Natural killer cell treated with Interleukin-12 subunit alpha and Interleukin-12 subunit beta and Interleukin-15 and Interleukin-18, amount 100 ng/mL, for 72 hours (primary cell): ENCODE measurements around the gene PRR33. TPM values are rescaled to one million over a fixed set of nuclear protein-coding genes. Genes with fewer than 3 reads are reported as not detected.

ENCODE experiments used
- ATAC-seq, 2 donors: fragments of 150-1000 bp; cut with Tn5 transposase in 1 of 2; sonication (Bioruptor Pico), chemical (Tn5 transposase) in 1 of 2; 2 replicates each; pipeline ENCODE4 v1.10.0; 2021
- DNase-seq: peaks from one replicate; pipeline ENCODE4 v3.0.0; 2022; ENCODE audit warnings: low spot score
- H3K27ac Mint-ChIP-seq, 2 donors: 1 replicate in 1 of 2; 2 replicates in 1 of 2; pipeline ENCODE4 v1.8.0; 2022; ENCODE audit warnings: mixed read lengths in 2 of 2, mild to moderate bottlenecking in 1 of 2, moderate library complexity in 1 of 2
- H3K27me3 Mint-ChIP-seq, 2 donors: 1 replicate in 1 of 2; 2 replicates in 1 of 2; pipeline ENCODE4 v1.8.0; 2022; ENCODE audit warnings: mixed read lengths in 2 of 2
- H3K36me3 Mint-ChIP-seq: one replicate; pipeline ENCODE4 v1.8.0; 2022; ENCODE audit warnings: mixed read lengths
- H3K4me1 Mint-ChIP-seq, 2 donors: 1 replicate in 1 of 2; 2 replicates in 1 of 2; pipeline ENCODE4 v1.8.0; 2022; ENCODE audit warnings: low read depth in 2 of 2, mixed read lengths in 2 of 2, mild to moderate bottlenecking in 1 of 2
- H3K4me3 Mint-ChIP-seq: one replicate; pipeline ENCODE4 v1.8.0; 2022; ENCODE audit warnings: mixed read lengths
- H3K9me3 Mint-ChIP-seq: 2 replicates; pipeline ENCODE4 v1.8.0; 2022; ENCODE audit warnings: mixed read lengths
- total RNA-seq, 2 donors: library from RNA; stranded (reverse); gene quantifications; one replicate each; pipeline ENCODE4 v1.2.3, GENCODE V29; 2022

The PRR33 gene
- total RNA-seq, 2 donors from 2014 or later: not detected

GRCh38 chr11:1857064-1857463 lies 34.6 kb downstream of the PRR33 start:
- Mint-ChIP-seq H3K4me3 (no peak overlapping the region), H3K27ac (no peak overlapping the region), H3K27me3 (no peaks in the 10 kb centered on the region), H3K9me3 (no peaks in the 10 kb centered on the region), H3K36me3 (no peaks in the 10 kb centered on the region), H3K4me1 (peaks cover 11 to 24% of the 10 kb centered on the region in 2 donors)
- no peak for ATAC-seq
- DNase-seq: no peak

DNA sequence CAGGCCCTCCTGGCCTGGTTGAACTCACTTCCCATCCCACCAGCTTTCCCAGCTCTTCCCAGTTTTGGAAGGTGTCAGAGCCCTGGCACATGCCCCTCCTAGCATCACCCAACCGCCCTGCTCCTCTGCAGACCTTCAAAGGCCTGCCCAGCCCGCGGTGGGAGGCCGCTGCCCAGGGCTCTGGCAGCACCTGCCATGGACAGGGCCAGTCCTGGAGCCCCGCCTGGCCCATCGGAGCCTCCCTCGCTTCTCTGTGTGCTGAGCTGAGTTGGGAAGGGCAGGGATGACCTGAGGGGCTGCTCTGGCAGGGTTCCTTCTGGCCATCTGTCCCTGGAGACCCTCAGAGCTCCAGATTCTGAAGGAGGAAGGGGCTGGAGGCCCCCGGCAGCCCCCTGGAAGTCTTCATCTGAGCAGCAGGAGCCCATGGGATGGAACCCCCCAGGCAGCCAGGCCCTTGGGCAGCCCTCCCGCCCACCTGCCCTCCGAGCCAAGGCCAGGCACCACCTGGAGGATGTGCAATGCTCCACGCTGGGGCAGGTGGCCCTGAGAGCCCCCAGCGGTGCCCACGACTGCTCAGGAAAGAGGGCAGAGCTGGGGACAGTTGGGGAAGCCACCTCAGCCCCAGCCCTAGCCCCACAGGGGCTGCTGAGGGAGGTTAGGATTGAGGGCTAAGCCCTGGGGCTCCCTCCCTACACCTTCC lies 35.2 kb downstream of the PRR33 start:
- H3K36me3 Mint-ChIP-seq: no peaks in the 10 kb centered on the region
- DNase-seq: no peak
- ATAC-seq: no peak
- H3K27me3 Mint-ChIP-seq: no peaks in the 10 kb centered on the region
- no peaks in the 10 kb centered on the region for H3K9me3 Mint-ChIP-seq
- peaks cover 14 to 27% of the 10 kb centered on the region in 2 donors for H3K4me1 Mint-ChIP-seq
- peak overlapping the region; percentile 22 for H3K4me3 Mint-ChIP-seq
- peak overlapping the region; percentile 91 to 99 for H3K27ac Mint-ChIP-seq

DNA sequence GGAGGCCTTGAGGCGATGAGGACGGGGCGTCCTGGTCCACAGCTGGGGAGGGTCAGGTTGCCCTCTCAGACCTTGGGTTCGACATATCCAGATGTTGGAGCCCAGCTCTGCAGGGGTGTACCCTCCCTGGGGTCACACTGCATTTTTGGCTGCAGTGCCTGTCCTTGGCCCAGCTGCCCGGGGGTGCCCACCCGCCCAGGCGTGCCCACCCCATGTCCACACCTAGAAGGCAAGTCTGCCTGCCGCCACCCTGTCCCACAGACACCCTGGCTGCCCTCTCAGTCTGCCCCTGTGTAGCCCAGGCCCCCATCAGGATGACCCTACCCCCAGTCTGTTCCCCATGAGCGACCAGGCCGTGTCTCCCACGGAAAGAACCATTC lies 35.8 kb downstream of the PRR33 start:
- H3K27ac Mint-ChIP-seq: peak overlapping the region; percentile 91 to 99
- ATAC-seq: no peak
- no peak for DNase-seq
- peaks cover 17 to 32% of the 10 kb centered on the region in 2 donors for H3K4me1 Mint-ChIP-seq
- peak overlapping the region; percentile 22 for H3K4me3 Mint-ChIP-seq
- H3K27me3 Mint-ChIP-seq: no peaks in the 10 kb centered on the region
- no peaks in the 10 kb centered on the region for H3K9me3 Mint-ChIP-seq
- no peaks in the 10 kb centered on the region for H3K36me3 Mint-ChIP-seq

GRCh38 chr11:1854949-1855885 lies 36.5 kb downstream of the PRR33 start:
- Mint-ChIP-seq H3K4me3 (peak overlapping the region; percentile 93), H3K27me3 (no peaks in the 10 kb centered on the region), H3K9me3 (no peaks in the 10 kb centered on the region), H3K4me1 (peaks cover 23 to 36% of the 10 kb centered on the region in 2 donors), H3K36me3 (no peaks in the 10 kb centered on the region), H3K27ac (peak overlapping the region; percentile 91 to 99)
- peak; percentile 51 to 78 for ATAC-seq
- peak; percentile 83 for DNase-seq

DNA sequence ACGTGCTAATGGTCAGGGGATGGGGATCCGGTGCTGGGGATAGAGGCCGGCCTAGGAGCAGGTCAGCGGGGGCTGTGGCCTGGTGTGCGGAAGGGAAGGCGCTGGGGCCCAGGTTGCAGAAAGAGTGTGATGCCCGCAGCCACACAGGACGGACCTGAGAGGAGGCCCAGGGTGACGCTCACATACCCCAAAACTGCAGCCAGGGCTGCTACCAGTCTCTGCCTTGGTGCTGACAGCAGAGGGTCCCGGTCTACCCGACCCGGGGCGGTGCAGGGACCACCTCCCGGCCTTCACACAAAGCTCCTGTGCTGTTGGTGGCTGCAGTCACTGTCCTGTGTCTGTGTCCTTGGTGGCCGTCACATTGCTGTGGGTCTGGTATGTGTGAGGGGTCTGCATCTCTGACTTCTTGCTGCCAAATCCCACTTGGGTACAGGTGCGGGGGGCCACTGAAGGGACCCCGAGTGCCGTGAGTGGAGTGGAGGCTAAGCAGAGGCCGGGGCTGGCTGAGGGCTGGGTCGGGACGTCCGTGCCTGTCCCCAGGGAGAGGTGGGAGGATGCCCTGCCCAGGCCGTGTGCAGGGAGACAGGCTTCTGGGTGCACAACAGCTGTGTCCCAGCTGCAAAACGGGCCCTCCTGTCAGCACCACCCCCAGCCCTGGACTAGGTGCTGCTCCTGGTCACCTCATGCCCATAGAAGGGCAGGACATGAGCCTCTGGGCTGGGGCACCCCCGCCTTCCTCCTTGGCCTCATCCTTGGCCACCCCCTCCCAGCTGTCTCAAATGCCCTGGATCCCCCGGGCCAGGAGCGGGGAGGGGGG lies 37.4 kb downstream of the PRR33 start:
- peak overlapping the region; percentile 93 for H3K4me3 Mint-ChIP-seq
- no peaks in the 10 kb centered on the region for H3K36me3 Mint-ChIP-seq
- H3K9me3 Mint-ChIP-seq: no peaks in the 10 kb centered on the region
- H3K4me1 Mint-ChIP-seq: peaks cover 29 to 38% of the 10 kb centered on the region in 2 donors
- peak overlapping the region; percentile 91 to 99 for H3K27ac Mint-ChIP-seq
- ATAC-seq (peak in 1 of 2 donors; percentile 8), DNase-seq (no peak)
- no peaks in the 10 kb centered on the region for H3K27me3 Mint-ChIP-seq

DNA sequence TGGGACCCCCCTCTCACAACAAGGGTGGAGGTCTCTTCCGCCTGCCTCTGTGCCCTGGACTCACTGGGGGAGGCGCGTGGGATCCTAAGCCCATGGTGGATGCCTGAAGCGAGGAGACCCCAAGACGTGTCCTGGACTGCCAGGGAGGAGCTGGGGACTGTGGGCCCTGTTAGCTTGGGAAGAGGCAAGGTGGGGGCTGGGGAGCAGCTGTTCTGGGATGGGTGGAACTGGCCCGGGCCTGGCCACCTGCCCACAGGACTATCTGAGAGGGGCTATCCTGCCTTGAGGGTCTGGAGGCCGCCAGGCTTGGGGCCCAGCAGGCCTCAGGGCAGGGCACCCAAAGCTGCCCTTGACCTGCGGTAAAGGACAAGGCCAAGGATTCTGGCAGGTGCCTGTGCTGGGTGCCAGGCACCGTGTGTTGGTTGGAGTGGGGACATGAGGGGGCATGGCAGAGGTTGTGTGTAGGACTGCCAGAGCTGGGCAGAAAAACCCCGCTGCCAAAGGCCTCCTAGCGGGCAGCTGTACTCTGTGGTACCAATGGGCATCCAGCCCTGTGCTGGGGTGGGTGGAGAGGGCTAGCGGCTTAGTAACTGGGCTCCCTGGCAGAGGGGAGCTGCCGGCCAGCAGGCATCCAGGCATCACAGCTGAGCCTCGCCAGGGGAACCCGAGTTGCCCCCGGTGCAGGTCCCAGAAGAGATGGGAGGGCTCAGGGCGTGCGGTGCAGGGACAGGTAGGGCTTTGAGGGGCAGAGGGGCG lies 38.1 kb downstream of the PRR33 start:
- DNase-seq (no peak), ATAC-seq (peak in 1 of 2 donors; percentile 4)
- Mint-ChIP-seq H3K4me1 (peaks cover 36 to 44% of the 10 kb centered on the region in 2 donors), H3K4me3 (peak overlapping the region; percentile 93), H3K9me3 (no peaks in the 10 kb centered on the region), H3K27ac (peak overlapping the region; percentile 91 to 99), H3K36me3 (no peaks in the 10 kb centered on the region), H3K27me3 (no peaks in the 10 kb centered on the region)

DNA sequence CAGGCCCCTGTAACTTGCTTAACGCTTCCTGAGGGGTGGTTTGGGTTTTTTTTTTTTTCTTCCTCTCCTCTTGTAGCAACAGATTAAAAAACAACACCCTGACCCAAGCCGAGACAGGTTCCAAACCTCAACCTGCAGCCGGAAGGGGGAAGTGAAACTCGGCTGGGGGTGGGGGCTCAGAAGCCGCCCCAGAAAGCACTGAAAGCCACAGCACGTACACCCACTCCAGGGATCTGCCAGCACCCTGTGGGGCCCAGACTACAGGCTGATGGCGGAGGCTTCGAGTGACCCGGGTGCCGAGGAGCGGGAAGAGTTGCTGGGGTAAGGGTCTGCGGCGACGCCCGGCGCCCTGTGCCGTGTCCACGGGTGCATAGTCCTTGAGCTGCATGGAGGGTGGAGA lies 38.8 kb downstream of the PRR33 start, which contains the start of gene LSP1:
Gene LSP1 (plus strand): TSS at position 208 of the 400 bp plus-strand sequence. CDS start 61 bp downstream, at position 269.
- DNase-seq: peak; percentile 91
- Mint-ChIP-seq H3K27me3 (no peaks in the 10 kb centered on the region), H3K36me3 (no peaks in the 10 kb centered on the region), H3K27ac (peak within 1 kb of the TSS; percentile 91 to 99), H3K9me3 (no peaks in the 10 kb centered on the region), H3K4me1 (peaks cover 39 to 44% of the 10 kb centered on the region in 2 donors), H3K4me3 (peak within 1 kb of the TSS; percentile 93)
- peak; percentile 78 to 82 for ATAC-seq

GRCh38 chr11:1852271-1852876 lies 39.3 kb downstream of the PRR33 start:
- no peak for DNase-seq
- H3K4me1 Mint-ChIP-seq: peaks cover 44% of the 10 kb centered on the region in 2 donors
- H3K36me3 Mint-ChIP-seq: no peaks in the 10 kb centered on the region
- no peaks in the 10 kb centered on the region for H3K27me3 Mint-ChIP-seq
- no peak for ATAC-seq
- H3K9me3 Mint-ChIP-seq: no peaks in the 10 kb centered on the region
- H3K4me3 Mint-ChIP-seq: peak overlapping the region; percentile 93
- peak overlapping the region; percentile 91 to 99 for H3K27ac Mint-ChIP-seq

DNA sequence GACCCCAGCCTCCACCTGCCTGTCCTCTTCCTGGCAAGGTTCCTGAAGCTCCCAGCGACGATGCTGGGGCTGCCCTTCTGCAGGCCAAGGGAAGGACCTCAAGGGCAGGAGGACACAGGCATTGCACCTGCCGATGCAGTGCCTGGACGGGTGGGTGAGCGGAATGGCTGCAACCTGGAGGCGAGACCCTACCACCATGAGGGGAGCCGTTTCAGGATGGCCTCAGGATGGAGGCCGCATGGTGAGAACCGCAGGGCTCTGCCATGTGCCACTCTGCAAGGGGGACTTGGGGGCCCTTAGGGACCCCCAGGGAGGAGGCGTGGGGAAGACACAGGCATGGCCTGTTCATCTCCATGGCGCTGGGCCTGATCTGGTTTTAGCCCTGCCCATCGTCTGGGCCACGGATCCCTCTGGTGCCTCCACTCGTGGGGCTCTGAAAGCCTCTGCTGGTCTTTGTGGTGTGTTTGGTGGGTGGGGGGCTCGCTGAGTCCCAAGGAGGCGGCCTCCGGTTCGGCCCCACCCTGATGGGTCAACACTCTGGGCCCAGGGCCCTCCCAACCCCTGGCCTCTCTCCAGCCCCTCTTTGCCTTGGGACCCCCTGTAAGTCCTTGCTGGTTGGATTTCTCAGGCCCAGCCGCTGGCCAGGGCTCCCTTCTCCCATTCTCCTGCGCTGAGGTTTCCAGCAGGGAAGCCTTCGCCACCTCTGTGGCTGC lies 40.1 kb downstream of the PRR33 start:
- H3K9me3 Mint-ChIP-seq: no peaks in the 10 kb centered on the region
- H3K4me3 Mint-ChIP-seq: peak overlapping the region; percentile 93
- peak overlapping the region; percentile 91 to 99 for H3K27ac Mint-ChIP-seq
- H3K4me1 Mint-ChIP-seq: peaks cover 44 to 47% of the 10 kb centered on the region in 2 donors
- H3K27me3 Mint-ChIP-seq: no peaks in the 10 kb centered on the region
- DNase-seq: no peak
- H3K36me3 Mint-ChIP-seq: no peaks in the 10 kb centered on the region
- ATAC-seq: no peak

DNA sequence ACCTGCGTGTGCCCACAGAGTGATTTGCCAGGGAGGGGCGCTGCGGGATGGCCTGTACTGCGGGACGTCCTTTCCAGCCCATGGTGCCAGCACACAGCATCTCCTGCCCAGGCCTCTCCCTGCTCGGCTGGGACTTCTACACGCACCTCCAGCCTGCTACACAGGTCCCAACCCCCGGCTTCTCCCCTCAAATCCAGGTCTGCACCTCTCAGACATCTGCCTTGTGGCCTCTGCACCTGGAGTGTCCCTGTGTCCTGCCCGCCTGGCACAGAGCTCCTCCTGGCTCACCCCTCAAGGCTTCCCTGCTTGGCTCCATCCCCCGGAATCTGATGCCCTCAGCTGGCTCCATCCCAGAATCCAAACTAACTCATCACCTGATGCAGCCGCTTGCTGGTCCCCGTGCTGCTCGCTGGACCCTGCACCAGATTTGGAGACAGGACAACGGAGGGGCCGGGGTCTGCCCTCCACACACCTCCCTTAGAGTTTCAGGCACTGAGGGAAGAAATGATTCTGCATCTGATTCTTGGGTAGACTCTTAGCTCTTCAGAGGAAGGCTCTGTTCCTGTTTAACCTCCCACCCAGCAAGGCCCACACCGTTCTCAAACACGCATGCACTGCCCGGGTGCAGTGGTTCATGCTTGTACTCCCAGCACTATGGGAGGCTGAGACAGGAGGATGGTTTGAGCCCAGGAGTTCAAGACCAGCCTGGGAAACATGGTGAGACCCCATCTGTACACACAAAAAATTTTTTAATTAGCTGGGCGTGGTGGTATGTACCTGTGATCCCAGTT lies 42.9 kb downstream of the PRR33 start:
- no peaks in the 10 kb centered on the region for H3K36me3 Mint-ChIP-seq
- H3K27ac Mint-ChIP-seq: peak overlapping the region; percentile 54 to 90
- peak overlapping the region; percentile 37 for H3K4me3 Mint-ChIP-seq

GRCh38 chr11:1847926-1848639 lies 43.6 kb downstream of the PRR33 start:
- Mint-ChIP-seq H3K9me3 (no peaks in the 10 kb centered on the region), H3K27me3 (peaks cover 0 to 6% of the 10 kb centered on the region in 2 donors), H3K36me3 (no peaks in the 10 kb centered on the region), H3K4me3 (peak overlapping the region; percentile 7), H3K27ac (no peak overlapping the region), H3K4me1 (peaks cover 51 to 68% of the 10 kb centered on the region in 2 donors)
- no peak for DNase-seq
- ATAC-seq: no peak

More for the DNA sequence above, 42.9 kb downstream of the PRR33 start:
- ATAC-seq (no peak), DNase-seq (no peak)
- Mint-ChIP-seq H3K4me1 (peaks cover 46 to 62% of the 10 kb centered on the region in 2 donors), H3K27me3 (peaks cover 0 to 6% of the 10 kb centered on the region in 2 donors), H3K9me3 (no peaks in the 10 kb centered on the region)
